BE2C (cell line): Measurements from ENCODE around the gene PSMD8. TPM values are rescaled to one million over a fixed set of nuclear protein-coding genes. Genes with fewer than 3 reads are reported as not detected.
A peak's percentile ranks its signal among the peaks of the same experiment; 100 is the strongest.

Experiments
- DNase-seq: peaks from one replicate; pipeline ENCODE4 v3.0.0-alpha.2; 2020
- H3K27me3 ChIP-seq: fragments of 250-450 bp; sonication (Bioruptor Pico); 2 replicates; pipeline ENCODE4 v1.5.1; 2020; ENCODE audit warnings: mild to moderate bottlenecking
- H3K36me3 ChIP-seq: fragments of 250-450 bp; sonication (Bioruptor Pico); 2 replicates; pipeline ENCODE4 v1.5.1; 2020; ENCODE audit warnings: mild to moderate bottlenecking
- H3K4me1 ChIP-seq: fragments of 250-450 bp; sonication (Bioruptor Pico); 2 replicates; pipeline ENCODE4 v1.5.1; 2020
- H3K4me3 ChIP-seq: 2 replicates; pipeline ENCODE4 v1.5.1; 2011; ENCODE audit warnings: low read depth, low read length
- H3K9me3 ChIP-seq: fragments of 250-450 bp; sonication (Bioruptor Pico); 2 replicates; pipeline ENCODE4 v1.5.1; 2020
- CTCF ChIP-seq: IDR thresholded peaks from 2 replicates; pipeline ENCODE4 v1.5.1; 2012; ENCODE audit warnings: mild to moderate bottlenecking, low read depth, low read length
- polyA plus RNA-seq: library from polyadenylated mRNA; unstranded; fragments of >200 nt; gene quantifications from one replicate; pipeline ENCODE4 v1.2.1, GENCODE V29; 2012; ENCODE audit warnings: low read depth, missing spikeins; ENCODE audit not compliant: insufficient read length, insufficient read depth

Gene PSMD8
- 683 TPM for polyA plus RNA-seq

- no peaks in the 10 kb centered on the region; the same call in 1 of the 2 replicates for H3K4me1 ChIP-seq
- H3K9me3 ChIP-seq = no peaks in the 10 kb centered on the region
- peak; percentile 99 for DNase-seq
- H3K4me3 ChIP-seq = peak within 1 kb of the TSS; percentile 99
- no peaks in the 10 kb centered on the region for H3K27me3 ChIP-seq
- H3K36me3 ChIP-seq = peaks cover 24% of the 10 kb centered on the region
- TF ChIP-seq CTCF = peak; percentile 21; the same call in 1 of the 2 replicates
Measured at GRCh38 chr19:38374332-38375097, at the start of gene PSMD8. PSMD8 (plus strand) TSS chr19:38374571; CDS start chr19:38374602, 31 bp downstream.

DNA sequence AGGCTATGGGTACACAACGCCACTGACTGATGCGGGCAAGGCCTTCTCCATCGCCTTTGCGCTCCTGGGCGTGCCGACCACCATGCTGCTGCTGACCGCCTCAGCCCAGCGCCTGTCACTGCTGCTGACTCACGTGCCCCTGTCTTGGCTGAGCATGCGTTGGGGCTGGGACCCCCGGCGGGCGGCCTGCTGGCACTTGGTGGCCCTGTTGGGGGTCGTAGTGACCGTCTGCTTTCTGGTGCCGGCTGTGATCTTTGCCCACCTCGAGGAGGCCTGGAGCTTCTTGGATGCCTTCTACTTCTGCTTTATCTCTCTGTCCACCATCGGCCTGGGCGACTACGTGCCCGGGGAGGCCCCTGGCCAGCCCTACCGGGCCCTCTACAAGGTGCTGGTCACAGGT is 47.8 kb upstream of the PSMD8 start:
- Histone ChIP-seq H3K27me3 (no peaks in the 10 kb centered on the region), H3K9me3 (no peaks in the 10 kb centered on the region), H3K4me3 (no peak overlapping the region), H3K36me3 (no peaks in the 10 kb centered on the region), H3K4me1 (no peaks in the 10 kb centered on the region)
- no peak for TF ChIP-seq CTCF
- DNase-seq = no peak

DNA sequence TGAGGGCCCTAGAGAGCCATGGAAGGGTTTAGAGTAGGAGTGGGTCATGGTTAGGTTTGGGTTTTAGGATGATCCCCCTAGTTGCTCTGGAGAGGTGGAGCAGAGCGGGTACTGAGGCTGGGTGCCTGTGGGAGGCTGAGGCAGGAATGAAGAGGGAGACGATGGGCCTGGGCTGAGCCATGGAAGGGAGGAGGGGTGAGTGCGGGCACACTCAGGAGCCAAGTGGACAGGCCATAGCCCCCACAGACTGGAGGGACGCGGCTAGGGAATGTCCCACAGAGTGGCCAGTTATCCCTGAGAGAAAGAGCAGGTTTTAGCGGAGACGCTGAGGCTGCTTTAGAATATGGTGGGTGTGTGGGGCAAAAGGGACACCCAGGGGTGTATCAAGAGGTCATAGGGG is 44.7 kb upstream of the PSMD8 start:
- no peaks in the 10 kb centered on the region for H3K36me3 ChIP-seq
- H3K9me3 ChIP-seq = no peaks in the 10 kb centered on the region
- TF ChIP-seq CTCF = no peak
- H3K4me1 ChIP-seq = no peaks in the 10 kb centered on the region
- no peaks in the 10 kb centered on the region for H3K27me3 ChIP-seq
- DNase-seq = no peak
- no peak overlapping the region for H3K4me3 ChIP-seq

GRCh38 chr19:38331728-38332127 is 42.6 kb upstream of the PSMD8 start:
- Histone ChIP-seq H3K4me3 (no peak overlapping the region), H3K27me3 (no peaks in the 10 kb centered on the region), H3K4me1 (no peaks in the 10 kb centered on the region), H3K9me3 (no peaks in the 10 kb centered on the region), H3K36me3 (no peaks in the 10 kb centered on the region)
- no peak for DNase-seq
- TF ChIP-seq CTCF = no peak

- no peak for TF ChIP-seq CTCF
- H3K9me3 ChIP-seq = no peaks in the 10 kb centered on the region
Measured at GRCh38 chr19:38333245-38333644, 41.1 kb upstream of the PSMD8 start.

DNA sequence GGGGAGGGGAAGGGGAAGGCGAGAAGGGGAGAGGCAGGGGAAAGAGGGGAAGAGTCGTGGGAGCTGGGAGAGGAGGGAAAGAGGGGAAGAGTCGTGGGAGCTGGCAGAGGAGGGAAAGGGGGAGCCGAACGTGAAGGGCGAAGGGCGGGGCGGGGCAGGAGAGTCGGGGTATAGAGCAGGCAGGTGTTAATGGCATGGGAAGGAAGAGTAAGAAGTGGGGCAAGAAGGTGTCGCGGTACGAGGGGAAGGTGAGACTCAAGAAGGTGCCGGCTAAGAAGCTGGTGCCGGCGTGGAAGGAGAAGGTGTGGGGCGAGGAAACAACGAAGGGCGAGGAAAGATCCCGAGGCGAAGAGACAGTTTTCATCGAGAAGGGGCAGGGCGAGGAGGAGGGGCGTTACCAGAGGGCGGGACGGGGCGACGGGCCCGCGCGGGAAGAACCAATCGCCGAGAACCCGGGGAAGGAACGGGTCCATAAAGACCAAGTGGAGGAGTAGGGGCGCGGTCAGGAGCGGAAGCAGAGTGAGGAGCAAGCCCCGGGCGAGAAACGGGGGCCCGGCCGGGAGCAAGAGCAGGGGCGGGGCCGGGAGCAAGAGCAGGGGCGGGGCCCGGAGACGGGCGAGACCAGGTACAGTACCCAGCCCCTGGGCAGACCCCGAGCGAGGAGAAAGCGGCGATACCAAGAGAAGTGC is 38.3 kb upstream of the PSMD8 start:
- peak; percentile 98 for DNase-seq
- H3K4me1 ChIP-seq = no peaks in the 10 kb centered on the region
- no peaks in the 10 kb centered on the region for H3K9me3 ChIP-seq
- no peaks in the 10 kb centered on the region for H3K36me3 ChIP-seq
- peak overlapping the region; percentile 63 for H3K4me3 ChIP-seq
- H3K27me3 ChIP-seq = no peaks in the 10 kb centered on the region
- TF ChIP-seq CTCF = no peak

More at GRCh38 chr19:38333245-38333644, 41.1 kb upstream of the PSMD8 start:
- Histone ChIP-seq H3K36me3 (no peaks in the 10 kb centered on the region), H3K27me3 (no peaks in the 10 kb centered on the region), H3K4me1 (no peaks in the 10 kb centered on the region), H3K4me3 (no peak overlapping the region)
- DNase-seq = no peak
